Measurements from ENCODE around the gene ENTREP3. TPM values are rescaled to one million over a fixed set of nuclear protein-coding genes. Genes with fewer than 3 reads are reported as not detected.

The ENTREP3 gene
- total RNA-seq, 4 donors from 2014 or later = 9.0 to 21.9 (median 15.7) TPM

GRCh38 chr1:155199792-155200191, 55.5 kb downstream of the ENTREP3 start:
- Histone ChIP-seq H3K9me3 (no peaks in the 10 kb centered on the region), H3K4me1 (peaks cover 0 to 13% (median 9%) of the 10 kb centered on the region in 4 donors), H3K27ac (no peak overlapping the region), H3K36me3 (no peaks in the 10 kb centered on the region), H3K27me3 (no peaks in the 10 kb centered on the region), H3K4me3 (no peak overlapping the region)
- TF ChIP-seq POLR2A (IDR thresholded peaks at IDR 0.05) (no peak), EP300 (IDR thresholded peaks at IDR 0.05; ENCODE audit: low read depth) (no peak)
- TF ChIP-seq, protein P1, sequence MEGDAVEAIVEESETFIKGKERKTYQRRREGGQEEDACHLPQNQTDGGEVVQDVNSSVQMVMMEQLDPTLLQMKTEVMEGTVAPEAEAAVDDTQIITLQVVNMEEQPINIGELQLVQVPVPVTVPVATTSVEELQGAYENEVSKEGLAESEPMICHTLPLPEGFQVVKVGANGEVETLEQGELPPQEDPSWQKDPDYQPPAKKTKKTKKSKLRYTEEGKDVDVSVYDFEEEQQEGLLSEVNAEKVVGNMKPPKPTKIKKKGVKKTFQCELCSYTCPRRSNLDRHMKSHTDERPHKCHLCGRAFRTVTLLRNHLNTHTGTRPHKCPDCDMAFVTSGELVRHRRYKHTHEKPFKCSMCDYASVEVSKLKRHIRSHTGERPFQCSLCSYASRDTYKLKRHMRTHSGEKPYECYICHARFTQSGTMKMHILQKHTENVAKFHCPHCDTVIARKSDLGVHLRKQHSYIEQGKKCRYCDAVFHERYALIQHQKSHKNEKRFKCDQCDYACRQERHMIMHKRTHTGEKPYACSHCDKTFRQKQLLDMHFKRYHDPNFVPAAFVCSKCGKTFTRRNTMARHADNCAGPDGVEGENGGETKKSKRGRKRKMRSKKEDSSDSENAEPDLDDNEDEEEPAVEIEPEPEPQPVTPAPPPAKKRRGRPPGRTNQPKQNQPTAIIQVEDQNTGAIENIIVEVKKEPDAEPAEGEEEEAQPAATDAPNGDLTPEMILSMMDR (IDR thresholded peaks at IDR 0.05) = no peak
- no peak for DNase-seq
- in situ Hi-C loops (cut with MboI; ENCODE audit: low pct_ligation_motif_present in 1 of 4, low pct_unique_long_range_greater_than_20kb in 1 of 4, low sequenced_read_pairs in 3 of 4) = no loop called here
- 62 to 87% methylated on average over 3 to 4 of the region's 4 CpGs for WGBS, 2 donors (ENCODE audit: low coverage in 1 of 2)
- intact Hi-C loops (cut with DNase I; ENCODE audit: low total_unique reads) = loop anchor here (5.0 kb wide), 1 partner anchor 128 kb away; no protein-coding TSS in a partner anchor

- H3K27ac ChIP-seq = no peak overlapping the region
- intact Hi-C loops (cut with DNase I; ENCODE audit: low total_unique reads) = loop anchor here (5.0 kb wide), 1 partner anchor 129 kb away; no protein-coding TSS in a partner anchor
- 92 to 100% methylated on average over 1 to 3 of the region's 3 CpGs for WGBS, 2 donors (ENCODE audit: low coverage in 1 of 2)
Observed at GRCh38 chr1:155198547-155198906, 56.8 kb downstream of the ENTREP3 start.

DNA sequence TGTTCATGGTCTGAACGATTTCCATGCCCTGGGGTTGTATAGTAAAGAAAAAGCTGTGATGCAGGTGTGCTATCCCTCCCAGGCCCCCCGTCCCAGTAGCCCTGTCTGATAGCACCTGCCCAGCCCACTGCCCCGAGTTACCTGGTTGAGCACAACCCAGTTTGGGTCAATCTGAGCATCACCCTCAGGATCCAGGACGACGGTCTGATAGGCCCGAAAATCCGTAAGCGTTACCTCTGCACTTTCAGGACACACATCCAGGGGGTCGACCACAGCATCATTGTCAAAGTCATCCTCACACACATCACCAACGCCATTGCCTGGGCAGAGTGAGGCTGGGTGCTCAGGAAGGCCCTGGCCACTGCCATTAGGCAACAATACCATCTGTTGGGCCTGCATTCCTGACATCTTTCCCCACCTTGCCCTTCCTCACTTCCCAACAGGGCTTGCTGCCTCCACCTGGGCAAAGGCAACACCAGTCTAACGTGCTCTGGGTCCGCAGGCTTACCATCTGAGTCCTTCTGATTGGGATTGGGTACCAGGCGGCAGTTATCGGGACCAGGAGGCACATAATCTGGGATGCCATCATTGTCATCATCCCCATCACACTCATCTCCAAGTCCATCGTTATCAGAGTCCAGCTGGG, 57.3 kb downstream of the ENTREP3 start:
- WGBS, 2 donors (ENCODE audit: low coverage in 1 of 2) = 94% methylated on average over 15 of the region's 15 CpGs; no CpG with 5 or more reads in 1 of the 2 donors
- in situ Hi-C loops (cut with MboI; ENCODE audit: low pct_ligation_motif_present in 1 of 4, low pct_unique_long_range_greater_than_20kb in 1 of 4, low sequenced_read_pairs in 3 of 4) (no loop called here), intact Hi-C loops (cut with DNase I; ENCODE audit: low total_unique reads) (loop anchor here (5.0 kb wide), 1 partner anchor 129 kb away; no protein-coding TSS in a partner anchor)
- Histone ChIP-seq H3K9me3 (no peaks in the 10 kb centered on the region), H3K36me3 (no peaks in the 10 kb centered on the region), H3K4me3 (no peak overlapping the region), H3K4me1 (peaks cover 5 to 29% (median 24%) of the 10 kb centered on the region in 4 donors), H3K27ac (no peak overlapping the region), H3K27me3 (no peaks in the 10 kb centered on the region)
- TF ChIP-seq, protein P1 (IDR thresholded peaks at IDR 0.05) = no peak
- TF ChIP-seq EP300 (IDR thresholded peaks at IDR 0.05; ENCODE audit: low read depth) (no peak), POLR2A (IDR thresholded peaks at IDR 0.05) (no peak), POLR2AphosphoS5 (IDR thresholded peaks at IDR 0.05) (no peak)
- no peak for DNase-seq

More at GRCh38 chr1:155198547-155198906, 56.8 kb downstream of the ENTREP3 start:
- Histone ChIP-seq H3K9me3 (no peaks in the 10 kb centered on the region), H3K27me3 (no peaks in the 10 kb centered on the region), H3K4me1 (peaks cover 4 to 24% (median 20%) of the 10 kb centered on the region in 4 donors), H3K4me3 (no peak overlapping the region), H3K36me3 (no peaks in the 10 kb centered on the region)
- in situ Hi-C loops (cut with MboI; ENCODE audit: low pct_ligation_motif_present in 1 of 4, low pct_unique_long_range_greater_than_20kb in 1 of 4, low sequenced_read_pairs in 3 of 4) = no loop called here
- no peak for DNase-seq
- TF ChIP-seq POLR2AphosphoS5 (IDR thresholded peaks at IDR 0.05) (no peak), EP300 (IDR thresholded peaks at IDR 0.05; ENCODE audit: low read depth) (no peak), POLR2A (IDR thresholded peaks at IDR 0.05) (no peak)
- TF ChIP-seq, protein P1 (IDR thresholded peaks at IDR 0.05) = no peak

Other genes starting within 250 kb of the ENTREP3 start
- 1 to 10 TPM in 3 of 4 donors, not detected in 1; 1.9 to 4.6 (median 4.5) TPM for gene DCST2, start 221.7 kb downstream of the ENTREP3 start, total RNA-seq
- under 1 TPM in 2 of 4 donors, not detected in 2; 0.32 to 0.41 TPM for gene DCST1, start 221.7 kb downstream of the ENTREP3 start, total RNA-seq
- gene ADAM15, start 204.2 kb downstream of the ENTREP3 start, total RNA-seq = 100 to 1,000 TPM in 3 of 4 donors, 10 to 100 TPM in 1; 90.6 to 196 (median 115) TPM
- 10 to 100 TPM; 18.3 to 57.2 (median 37.2) TPM for gene EFNA4, start 191.7 kb downstream of the ENTREP3 start, total RNA-seq
- 1 to 10 TPM; 3.4 to 7.9 (median 7.2) TPM for gene EFNA3, start 176.6 kb downstream of the ENTREP3 start, total RNA-seq
- gene EFNA1, start 127.6 kb downstream of the ENTREP3 start, total RNA-seq = 100 to 1,000 TPM in 1 of 4 donors, 10 to 100 TPM in 3; 18.5 to 108 (median 62.7) TPM
- gene SLC50A1, start 119.6 kb downstream of the ENTREP3 start, total RNA-seq = 100 to 1,000 TPM in 1 of 4 donors, 10 to 100 TPM in 2, 1 to 10 TPM in 1; 5.2 to 199 (median 44.4) TPM
- gene DPM3, start 115.0 kb downstream of the ENTREP3 start, total RNA-seq = 100 to 1,000 TPM in 1 of 4 donors, 10 to 100 TPM in 2, 1 to 10 TPM in 1; 7.2 to 130 (median 62.6) TPM
- gene KRTCAP2, start 82.2 kb downstream of the ENTREP3 start, total RNA-seq = 100 to 1,000 TPM; 106 to 240 (median 131) TPM
- gene TRIM46, start 81.6 kb downstream of the ENTREP3 start, total RNA-seq = under 1 TPM in 2 of 4 donors, not detected in 2; 0.41 to 0.48 TPM
- 10 to 100 TPM; 19.2 to 37.8 (median 27.0) TPM for gene THBS3, start 47.6 kb downstream of the ENTREP3 start, total RNA-seq
- 10 to 100 TPM; 24.3 to 64.0 (median 46.0) TPM for gene MTX1, start 46.8 kb downstream of the ENTREP3 start, total RNA-seq
- gene SCAMP3, start 6.9 kb upstream of the ENTREP3 start, total RNA-seq = 10 to 100 TPM in 3 of 4 donors, 1 to 10 TPM in 1; 7.8 to 61.3 (median 35.2) TPM
- gene CLK2, start 18.0 kb upstream of the ENTREP3 start, total RNA-seq = 10 to 100 TPM; 31.9 to 92.9 (median 51.5) TPM
- gene HCN3, start 22.0 kb upstream of the ENTREP3 start, total RNA-seq = 10 to 100 TPM; 13.0 to 34.0 (median 22.2) TPM
- gene PKLR, start 46.0 kb upstream of the ENTREP3 start, total RNA-seq = 1 to 10 TPM in 1 of 4 donors, under 1 TPM in 2, not detected in 1; 0.40 to 5.6 (median 0.64) TPM
- 100 to 1,000 TPM in 2 of 4 donors, 10 to 100 TPM in 2; 73.7 to 158 (median 104) TPM for gene FDPS, start 53.4 kb upstream of the ENTREP3 start, total RNA-seq
- gene RUSC1, start 65.4 kb upstream of the ENTREP3 start, total RNA-seq = 100 to 1,000 TPM in 1 of 4 donors, 10 to 100 TPM in 3; 43.4 to 121 (median 65.5) TPM